Measurements from ENCODE around the gene SAV1.
"Not testable (repeated sequence)": the region's sequence is repeated elsewhere in the genome, so short reads cannot be mapped to it uniquely, and the experiment has no call there.

Gene SAV1

DNA sequence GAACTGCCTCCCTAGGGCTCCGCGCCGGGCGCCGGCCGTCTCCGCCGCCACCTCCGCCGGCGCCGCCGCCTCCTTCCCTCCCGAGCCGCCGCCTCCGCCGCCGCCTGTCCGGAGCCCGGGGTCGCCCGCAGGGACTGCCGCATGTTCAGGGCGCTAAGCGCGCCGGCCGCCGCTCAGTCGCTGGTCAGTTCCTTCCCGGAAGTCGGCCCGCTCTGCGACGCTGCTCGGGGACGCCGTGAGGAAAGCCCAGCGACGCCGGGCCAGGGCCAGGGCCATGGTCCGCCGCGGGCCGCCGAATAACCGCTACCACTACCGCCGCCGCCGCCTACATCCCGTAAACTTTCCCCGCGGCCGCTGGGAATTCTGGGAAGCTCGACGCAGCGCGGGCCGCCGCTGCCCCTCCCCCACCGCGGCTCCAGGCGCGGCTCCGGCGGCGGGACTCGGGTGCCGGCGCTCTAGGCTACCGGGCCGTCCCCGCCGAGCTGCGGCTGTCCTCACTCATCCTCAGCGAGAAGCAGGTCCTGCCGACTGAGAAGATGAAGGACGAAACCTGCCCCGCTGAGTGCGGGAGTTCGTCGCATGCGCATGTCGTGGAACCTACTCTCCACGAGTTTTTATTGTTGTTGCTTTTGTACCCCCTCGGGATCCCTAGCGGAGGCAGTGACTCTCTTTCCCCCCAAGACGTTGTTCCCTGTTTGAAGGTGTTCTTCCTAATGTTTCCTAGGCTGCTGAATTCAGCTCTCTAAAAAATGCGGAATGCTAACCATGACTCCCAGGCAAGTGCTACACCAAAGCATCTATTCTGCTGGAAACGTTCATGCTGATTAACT lies at the start of gene SAV1:
SAV1 (minus strand) TSS at position 311 of the 830 bp plus-strand sequence. CDS start 339 bp downstream, outside the sequence.
- peak; percentile 76 for DNase-seq

DNA sequence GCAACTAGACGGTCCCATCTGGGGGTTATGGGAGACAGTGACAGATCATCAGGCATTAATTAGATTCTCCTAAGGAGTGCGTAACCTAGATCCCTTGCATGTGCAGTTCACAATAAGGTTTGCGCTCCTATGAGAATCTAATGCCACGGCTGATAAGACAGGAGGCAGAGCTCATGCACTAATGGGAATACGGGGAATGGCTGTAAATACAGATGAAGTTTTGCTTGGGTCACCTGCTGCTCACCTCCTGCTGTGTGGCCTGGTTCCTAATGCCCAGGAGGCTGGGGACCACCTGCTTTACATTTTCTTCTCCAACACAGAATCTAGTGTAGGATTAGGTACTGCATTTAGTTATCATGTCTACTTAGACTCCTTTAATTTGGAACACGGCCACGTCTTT lies 49.7 kb upstream of the SAV1 start:
- DNase-seq = no peak

DNA sequence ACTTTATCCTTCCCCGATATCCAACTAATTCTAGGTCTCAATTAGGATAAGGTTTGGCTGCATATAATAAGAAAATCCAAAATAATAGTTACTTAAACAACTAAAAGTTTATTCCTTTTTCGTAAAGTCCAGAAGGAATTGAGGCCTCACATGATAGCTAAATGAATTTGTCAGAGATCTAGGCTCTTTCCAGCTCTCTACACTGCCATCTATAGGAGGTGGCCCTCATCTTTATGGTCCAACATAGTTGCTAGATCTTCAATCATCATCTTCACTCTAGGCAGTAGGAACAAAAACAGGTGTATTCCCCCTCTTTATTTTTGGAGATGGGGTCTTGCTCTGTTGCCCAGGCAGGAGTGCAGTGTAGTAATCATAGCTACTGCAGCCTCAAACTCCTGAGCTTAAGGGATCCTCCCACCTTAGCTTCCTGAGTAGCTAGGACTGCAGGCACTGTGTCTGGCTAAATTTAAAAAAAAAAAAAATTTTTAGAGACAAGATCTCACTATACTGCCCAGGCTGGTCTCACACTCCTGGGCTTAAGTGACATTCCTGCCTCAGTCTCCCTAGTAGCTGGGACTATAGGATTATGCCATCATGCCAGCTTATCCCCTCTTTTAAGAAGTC lies 46.5 kb upstream of the SAV1 start:
- peak; percentile 58 for DNase-seq

DNA sequence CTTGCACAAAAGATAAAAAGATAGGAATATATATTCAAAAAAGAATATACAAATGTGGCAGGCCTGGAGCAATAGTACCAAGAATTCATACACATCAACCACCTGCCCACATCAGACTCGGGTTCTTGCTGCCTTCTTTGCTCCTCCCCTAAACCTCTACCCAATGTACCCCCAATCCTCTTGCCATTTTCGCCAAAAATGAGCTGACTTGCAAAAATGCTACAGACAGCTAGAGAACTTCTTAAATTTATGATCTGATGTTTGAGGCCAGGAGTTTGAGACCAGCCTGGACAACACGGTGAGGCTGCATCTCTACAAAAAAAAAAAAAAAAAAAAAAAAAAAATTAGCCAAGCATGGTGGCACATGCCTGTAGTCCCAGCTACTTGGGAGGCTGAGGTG lies 42.9 kb upstream of the SAV1 start:
- DNase-seq = no peak

DNA sequence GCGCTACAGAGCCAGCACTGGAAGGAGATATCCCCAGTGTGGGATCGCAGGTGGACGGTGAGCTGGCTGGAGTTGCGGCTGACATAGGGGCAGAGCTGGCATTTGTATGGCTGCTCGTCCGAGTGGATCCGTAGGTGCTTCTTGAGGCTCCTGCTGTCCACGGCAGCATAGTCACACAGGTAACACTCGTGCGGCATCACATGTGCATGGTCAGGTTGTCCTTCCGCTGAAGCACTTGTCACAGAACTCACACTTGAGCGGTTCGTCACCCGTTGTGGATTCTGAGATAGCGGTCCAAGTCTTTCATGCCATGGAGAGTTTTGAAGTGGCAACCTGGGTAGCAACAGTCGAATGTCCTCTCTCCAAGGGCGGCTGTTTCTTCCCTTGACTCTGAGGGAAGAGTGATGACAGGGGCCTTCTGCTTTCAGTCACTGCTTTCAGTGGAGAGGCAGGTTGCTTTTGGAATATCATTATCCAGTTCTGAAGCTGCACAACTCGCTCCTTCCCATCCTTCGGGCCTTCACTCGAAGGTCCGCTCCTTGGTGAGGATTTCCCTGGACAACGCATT lies 37.0 kb upstream of the SAV1 start:
- DNase-seq = no peak

DNA sequence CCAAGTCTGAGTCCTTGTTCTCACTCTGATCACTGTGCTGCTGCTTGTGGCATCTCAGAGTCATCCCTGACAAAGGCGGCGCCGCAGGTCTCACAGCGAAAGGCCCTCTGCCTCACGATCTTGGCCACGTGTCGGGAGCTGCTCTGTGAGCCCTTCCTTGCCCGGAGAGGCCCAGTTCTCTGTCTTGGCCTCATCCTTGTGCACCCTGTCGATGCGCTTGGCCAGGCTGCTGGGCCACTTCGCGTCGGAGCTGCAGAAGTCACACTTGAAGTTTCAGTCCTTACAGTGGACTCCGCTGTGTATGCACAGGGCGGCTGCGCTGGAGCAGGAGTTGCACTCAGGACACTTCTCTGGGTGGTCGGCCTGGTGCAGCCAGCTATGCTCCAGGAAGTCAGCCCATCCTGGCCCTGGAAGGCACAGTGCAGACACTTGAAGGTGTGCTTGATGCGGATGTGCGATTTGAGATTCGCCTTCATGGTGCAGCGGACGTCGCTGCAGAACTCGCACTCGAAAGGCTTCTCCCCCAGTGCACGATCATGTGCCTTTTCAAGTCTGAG lies 36.4 kb upstream of the SAV1 start:
- DNase-seq = no peak

DNA sequence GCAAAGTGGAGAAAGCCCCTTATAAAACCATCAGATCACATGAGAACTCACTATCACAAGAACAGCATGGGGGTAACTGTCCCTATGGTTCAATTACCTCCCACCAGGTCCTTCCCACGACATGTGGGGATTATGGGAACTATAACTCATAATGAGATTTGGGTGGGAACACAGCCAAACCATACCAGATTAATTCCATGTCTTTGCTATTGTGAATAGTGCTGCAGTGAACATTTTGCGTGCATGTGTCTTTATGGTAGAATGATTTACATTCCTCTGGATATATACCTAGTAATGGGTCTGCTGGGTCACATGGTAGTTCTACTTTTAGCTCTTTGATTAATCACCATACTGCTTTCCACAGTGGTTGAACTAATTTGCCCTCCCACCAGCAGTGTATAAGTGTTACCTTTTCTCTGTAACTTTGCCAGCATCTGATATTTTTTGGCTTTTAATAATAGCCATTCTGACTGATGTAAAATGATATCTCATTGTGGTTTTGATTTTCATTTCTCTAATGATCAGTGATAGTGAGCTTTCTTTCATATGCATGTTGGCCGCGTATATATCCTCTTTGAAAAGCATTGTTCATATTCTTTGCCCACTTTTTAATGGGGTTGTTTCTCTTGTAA lies 29.7 kb upstream of the SAV1 start:
- DNase-seq = no peak

DNA sequence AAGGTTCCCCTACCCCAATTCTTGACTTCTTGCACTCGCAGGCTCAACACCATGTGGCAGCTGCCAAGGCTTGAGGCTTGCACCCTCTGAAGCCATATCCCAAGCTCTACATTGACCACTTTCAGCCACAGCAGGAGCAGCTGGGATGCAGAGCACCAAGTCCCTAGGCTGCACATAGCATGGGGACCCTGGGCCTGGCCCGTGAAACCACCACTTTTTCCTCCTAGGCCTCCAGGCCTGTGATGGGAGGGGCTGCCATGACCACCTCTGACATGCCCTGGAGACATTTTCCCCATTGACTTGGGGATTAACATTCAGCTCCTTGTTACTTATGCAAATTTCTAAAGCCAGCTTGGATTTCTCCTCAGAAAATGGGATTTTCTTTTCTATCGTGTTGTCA lies 26.2 kb upstream of the SAV1 start:
- DNase-seq = not testable (repeated sequence)

DNA sequence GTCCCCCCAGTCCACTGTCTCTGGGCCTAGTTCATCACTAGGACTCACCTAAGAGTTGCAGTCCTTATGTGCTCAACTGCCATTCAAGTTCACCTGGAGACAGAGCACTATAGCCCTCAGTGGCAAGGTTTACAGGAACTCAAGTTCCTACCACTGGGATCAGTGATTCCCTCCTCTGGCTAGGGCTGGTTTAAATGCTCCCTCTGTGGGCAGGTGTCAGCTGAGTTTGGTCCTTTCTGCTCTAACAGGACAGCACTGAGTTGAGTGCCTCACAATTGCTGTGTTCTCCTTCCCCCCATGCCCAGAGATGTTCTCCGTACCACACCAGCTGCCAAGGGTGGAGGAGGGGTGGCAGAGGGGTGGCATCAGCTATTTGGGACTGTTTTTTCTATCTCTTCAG lies 20.8 kb upstream of the SAV1 start:
- no peak for DNase-seq

DNA sequence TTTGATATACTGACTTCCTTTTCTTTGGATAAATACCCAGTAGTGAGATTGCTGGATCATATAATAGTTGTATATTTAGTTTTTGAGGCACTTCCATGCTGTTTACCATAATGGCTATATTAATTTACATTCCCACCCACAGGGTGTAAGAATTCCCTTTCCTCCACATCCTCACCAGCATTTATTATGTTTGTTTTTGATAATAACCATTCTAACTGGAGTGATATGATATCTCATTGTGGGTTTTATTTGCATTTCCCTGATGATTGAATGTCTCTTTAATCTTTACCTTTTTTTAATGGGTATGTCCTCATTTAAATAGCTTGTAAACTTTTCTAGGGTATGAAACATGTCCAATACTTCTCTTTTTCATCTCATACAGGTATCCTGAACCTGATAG lies 11.6 kb upstream of the SAV1 start:
- no peak for DNase-seq

DNA sequence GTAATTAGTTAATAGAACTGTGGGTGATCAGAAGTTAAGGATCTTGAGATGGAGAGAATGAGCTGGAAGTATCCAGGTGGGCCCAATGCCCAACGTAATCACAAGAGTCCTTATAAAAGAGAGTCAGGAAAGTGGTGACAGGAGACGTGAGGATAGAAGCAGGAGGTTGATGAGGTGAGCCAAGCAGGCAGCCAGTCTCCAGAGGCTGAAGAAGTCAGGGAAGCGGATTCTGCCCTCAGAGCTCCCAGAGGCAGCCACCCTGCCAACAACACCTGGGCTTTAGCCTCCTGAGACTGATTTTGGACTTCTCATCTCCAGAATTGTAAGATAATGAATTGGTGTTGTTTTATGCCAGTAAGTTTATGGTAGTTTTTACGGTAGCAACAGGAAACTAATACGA lies 10.1 kb upstream of the SAV1 start:
- no peak for DNase-seq

DNA sequence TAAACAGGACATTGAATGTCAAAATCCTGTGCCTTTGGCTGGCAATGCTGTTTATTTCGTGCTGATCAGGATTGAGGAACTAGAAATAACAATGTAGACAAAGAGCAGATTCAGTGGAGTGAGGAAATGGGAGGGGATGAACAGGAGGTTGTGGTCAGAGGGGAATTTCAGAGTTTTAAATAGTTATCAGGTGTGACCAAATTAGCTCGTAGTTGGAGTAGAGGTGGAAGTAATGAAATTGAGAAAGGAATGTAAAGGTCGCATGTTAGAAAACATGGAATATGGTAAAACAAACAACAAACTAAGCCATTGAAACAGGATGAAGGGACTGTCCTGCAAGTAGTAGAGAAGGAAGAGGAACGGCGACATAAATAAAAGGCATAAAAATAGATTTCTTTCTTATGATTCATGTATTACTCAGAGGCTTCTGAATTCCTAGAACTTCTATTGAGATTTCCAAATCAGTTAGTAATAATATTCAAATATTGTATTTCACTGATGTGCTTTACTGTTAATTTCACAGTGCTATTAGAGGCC lies 9.5 kb upstream of the SAV1 start:
- DNase-seq = peak; percentile 79

DNA sequence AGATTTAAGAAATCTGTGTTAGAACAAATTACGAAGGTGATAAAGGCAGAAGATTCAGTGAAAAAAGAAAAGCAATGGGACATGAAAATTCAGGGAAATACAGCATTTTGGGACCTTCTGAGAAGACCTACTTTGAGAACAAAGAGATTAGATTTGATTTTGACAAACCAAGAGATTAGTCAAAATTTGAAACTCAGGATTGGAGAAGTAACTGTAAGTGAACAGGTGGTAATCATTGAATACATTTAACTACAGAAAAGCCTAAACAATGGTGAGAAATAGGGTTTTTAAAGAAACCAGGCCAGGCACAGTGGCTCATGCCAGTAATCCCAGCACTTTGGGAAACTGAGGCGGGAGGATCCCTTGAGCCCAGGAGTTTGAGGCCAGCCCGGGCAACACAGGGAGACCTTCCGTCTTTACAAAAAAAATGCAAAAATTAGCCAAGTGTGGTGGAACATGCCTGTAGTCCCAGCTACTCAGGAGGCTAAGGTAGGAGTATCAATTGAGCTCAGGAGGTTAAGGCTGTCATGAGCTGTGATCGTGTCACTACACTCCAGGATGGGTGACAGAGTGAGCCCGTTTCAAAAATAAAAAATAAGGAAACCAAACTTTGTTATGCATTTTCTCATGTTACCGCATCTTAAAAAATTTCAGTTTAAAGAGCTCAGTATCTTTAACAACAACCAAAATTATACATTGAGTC lies 8.9 kb upstream of the SAV1 start:
- DNase-seq = no peak

DNA sequence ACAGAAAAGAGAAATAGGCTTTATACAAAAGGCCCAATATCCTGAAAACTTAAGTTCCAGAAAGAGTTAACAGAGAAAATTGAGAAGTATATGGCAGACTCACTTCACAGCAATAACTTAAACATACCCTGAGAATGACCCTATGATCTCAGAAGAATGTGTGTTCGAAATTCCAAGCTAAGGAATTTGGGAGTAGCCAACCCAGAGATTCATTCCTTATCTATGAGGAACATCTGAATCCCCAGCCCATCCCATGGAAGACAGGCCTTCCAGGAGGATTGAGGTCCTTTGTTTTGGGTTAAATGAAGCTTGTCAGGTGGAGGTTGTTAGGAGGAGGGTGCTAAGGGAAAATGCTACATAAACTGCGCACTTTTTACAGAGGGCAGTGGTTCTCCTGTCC lies 7.5 kb upstream of the SAV1 start:
- DNase-seq = no peak

DNA sequence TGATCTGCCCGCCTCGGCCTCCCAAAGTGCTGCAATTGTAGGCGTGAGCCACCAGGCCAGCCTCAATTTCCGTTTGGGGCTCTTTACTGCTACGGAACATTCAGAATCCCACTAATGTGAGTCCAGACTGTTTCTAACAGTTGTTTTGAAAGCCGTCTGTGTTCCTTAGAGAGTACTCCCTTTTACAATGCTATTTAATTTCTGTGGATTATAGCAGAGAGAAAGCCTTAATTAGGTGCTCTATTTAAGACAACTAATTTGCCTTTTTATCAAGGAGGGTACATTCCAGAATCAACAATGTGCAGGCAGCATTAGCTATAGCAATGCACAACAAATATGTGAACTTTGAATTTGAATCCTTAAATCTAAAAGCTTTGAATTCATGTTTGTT lies 2.8 kb upstream of the SAV1 start:
- DNase-seq = no peak

DNA sequence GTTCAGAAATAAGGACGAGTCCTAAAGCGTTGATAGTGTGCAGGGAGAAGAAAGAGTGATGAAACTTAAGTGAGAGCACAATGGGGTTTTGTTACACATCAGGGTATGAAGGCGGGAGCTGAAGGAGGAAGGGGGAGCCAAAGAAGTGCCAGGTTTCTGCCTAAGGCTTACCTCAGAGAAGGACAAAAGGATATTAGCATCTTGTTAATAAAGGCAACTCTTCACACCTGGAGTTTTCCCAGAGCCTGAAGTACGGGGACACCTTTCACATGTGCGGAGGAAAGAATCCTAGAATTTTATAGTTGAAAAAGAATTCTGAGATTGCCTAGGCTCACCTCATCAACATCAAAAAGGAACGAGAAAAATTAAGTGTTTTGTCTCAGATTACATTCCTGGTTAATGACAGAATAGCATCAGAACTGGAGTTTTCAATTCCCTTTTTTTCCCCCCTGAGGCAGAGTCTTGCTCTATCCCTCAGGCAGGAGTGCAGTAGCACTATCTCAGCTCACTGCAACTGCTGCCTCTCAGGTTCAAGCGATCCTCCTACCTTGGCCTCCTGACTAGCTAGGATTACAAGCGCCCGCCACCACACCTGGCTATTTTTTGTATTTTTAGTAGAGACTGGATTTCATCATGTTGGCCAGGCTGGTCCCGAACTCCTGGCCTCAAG lies 2.2 kb upstream of the SAV1 start:
- no peak for DNase-seq

DNA sequence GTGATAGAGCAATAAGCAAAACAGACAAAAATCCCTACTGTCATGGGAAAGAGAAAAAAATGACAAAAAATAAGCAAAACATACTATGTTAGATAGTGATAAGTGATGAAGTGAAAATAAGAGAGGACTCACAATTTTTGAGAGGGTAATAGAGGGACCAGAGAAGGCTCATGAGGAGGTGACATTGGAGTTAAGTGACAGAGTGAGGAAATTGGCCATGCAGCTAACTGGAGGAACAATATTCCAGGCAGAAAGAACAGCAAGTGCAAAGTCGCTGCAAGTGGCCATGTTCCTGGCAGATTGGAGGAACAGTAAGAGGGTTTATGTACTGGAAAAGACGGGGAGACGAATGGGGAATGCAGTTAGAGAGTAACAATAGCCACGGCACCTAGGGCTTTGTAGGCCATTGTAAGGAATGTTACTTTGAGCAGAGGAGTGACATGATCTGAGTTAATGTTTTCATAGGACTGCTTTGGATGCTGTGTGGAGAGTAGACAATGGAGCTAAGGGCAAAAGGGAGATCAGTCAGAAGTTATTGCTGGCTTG lies 1.4 kb upstream of the SAV1 start:
- DNase-seq = no peak

DNA sequence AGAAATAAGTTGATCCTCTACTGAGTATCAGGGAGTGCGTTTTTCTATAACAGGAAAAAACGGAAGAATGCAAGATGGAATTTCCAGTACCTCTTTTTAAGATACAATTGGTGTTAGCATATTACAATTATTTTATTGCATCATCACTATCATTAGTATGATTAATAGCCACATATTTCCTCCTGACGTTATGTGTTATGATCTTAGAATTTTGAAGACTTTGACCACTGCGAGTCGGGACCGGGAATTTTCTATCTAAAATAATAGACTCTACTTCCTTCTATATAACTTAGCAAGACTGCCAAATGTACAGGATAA lies 679 bp upstream of the SAV1 start:
- peak; percentile 74 for DNase-seq

DNA sequence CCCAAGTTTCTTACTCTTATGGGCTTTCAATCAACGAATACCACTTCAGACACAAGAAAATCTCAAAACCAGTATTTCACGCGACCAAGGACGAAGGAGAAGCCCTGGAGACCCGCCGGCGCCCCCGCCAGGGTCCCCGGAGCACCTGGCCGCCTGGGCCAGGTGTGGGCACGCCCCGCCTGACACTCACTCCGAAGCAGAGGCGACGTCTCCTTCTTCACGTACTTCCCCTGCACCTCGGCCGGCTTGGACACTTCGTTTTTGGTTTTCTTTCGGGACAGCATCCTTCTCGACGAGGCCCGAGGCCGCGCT lies 466 bp downstream of the SAV1 start:
- no peak for DNase-seq

DNA sequence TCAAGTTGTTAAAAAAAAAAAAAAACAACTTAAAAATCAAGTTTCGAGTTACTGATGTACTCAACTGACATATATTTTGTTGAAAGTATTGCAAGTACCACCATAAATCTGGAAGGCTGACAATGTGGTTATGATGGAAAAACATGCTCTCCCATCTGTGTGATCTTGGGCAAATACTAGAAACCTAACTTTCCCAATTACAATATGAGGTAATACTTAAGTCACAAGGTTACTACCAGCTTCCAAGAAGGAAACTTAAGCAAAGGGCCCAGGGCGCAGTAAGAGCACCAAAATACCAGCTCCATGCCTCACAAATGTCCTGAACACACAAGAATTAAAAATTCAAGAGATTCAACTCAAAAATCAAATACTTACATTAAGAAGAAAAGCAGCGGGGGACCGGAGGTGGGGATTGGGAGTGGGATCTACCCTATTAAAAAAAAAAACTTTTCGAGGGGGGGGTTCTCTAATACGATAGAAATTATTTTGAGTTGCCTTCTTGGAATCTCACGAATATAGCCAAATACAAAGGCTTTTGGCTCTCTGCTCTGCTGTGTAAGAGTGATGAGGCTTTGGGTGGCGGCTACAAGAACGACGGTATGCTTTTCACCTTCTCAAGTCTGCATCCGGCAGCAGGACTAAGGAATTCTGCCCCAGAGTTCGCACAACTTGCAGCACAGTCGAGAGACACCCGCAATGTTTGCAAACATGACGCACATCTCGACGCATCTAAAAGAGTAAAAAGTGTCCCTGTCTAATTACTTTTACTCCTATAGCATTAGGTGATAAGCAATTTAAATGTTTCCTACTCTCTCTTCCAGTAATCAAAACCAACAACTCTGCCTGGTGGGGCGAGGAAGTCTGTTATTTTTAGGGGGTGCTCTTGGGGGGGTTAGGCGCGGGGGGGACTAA lies 1.1 kb downstream of the SAV1 start:
- peak; percentile 83 for DNase-seq

DNA sequence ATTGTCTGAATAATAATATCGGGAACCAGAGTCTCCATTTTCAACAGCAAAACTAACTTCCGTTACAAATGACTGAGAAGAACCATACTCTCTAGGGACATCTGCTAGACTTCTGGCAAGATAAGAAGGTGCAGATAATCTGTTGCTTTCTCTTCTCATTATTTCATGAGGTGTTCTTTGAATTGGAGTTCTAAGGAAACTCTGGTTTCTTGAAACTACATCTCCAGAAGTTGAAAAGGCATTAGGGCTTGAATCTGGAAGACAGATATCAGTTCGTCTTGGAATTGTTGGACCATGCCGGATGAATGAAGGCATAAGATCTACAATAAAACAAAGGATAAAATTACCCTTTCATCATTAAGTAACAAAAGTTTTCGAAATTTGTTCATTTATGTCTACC lies 2.8 kb downstream of the SAV1 start:
- DNase-seq = not testable (repeated sequence)

Data from inflammatory macrophage treated with lipopolysaccharide for 4 hours (primary cell).